ENCODE measurements around the gene HAGHL.

DNA sequence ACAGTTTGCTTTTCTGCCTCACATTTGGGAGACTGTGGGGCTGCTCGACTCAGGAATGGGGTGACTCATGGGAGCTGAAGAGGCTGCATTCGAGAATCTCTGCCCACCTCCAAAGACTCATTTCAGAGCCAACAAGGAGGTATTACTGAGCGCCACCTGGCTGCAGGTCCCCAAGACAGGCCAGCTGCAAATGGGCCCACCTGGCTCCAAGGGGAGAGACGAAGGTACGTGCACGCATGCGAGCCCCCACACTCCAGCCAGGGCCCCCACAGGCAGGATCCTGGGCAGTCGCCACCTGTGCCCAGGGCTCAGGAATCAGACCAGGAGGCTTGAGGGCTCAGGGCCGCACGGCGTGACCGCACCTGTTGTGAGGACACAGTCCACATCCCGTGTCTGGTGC is 6.0 kb downstream of the HAGHL start:
- TF ChIP-seq, protein P1, sequence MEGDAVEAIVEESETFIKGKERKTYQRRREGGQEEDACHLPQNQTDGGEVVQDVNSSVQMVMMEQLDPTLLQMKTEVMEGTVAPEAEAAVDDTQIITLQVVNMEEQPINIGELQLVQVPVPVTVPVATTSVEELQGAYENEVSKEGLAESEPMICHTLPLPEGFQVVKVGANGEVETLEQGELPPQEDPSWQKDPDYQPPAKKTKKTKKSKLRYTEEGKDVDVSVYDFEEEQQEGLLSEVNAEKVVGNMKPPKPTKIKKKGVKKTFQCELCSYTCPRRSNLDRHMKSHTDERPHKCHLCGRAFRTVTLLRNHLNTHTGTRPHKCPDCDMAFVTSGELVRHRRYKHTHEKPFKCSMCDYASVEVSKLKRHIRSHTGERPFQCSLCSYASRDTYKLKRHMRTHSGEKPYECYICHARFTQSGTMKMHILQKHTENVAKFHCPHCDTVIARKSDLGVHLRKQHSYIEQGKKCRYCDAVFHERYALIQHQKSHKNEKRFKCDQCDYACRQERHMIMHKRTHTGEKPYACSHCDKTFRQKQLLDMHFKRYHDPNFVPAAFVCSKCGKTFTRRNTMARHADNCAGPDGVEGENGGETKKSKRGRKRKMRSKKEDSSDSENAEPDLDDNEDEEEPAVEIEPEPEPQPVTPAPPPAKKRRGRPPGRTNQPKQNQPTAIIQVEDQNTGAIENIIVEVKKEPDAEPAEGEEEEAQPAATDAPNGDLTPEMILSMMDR (IDR thresholded peaks at IDR 0.05; ENCODE audit: low read length), result peak; percentile 37
- TF ChIP-seq EZH2 (IDR thresholded peaks at IDR 0.05; ENCODE audit: borderline replicate concordance, low read length), result no peak

All from OCI-LY1 (cell line).